Stimulated activated naive CD8-positive, alpha-beta T cell treated with anti-CD3 and anti-CD28 coated beads, Interleukin-15, Interleukin-2, amounts not matched to agents 100 ng/mL and 50 ng/mL, for 24 hours (primary cell): ENCODE results near the gene LSS.
A peak's percentile ranks its signal among the peaks of the same experiment; 100 is the strongest.
"Not testable (repeated sequence)": the region's sequence is repeated elsewhere in the genome, so short reads cannot be mapped to it uniquely, and the experiment has no call there.

ENCODE experiments used
- H3K27ac Mint-ChIP-seq: one replicate; pipeline ENCODE4 v1.8.0; 2021; ENCODE audit warnings: mild to moderate bottlenecking, mixed read lengths
- H3K27me3 Mint-ChIP-seq: one replicate; pipeline ENCODE4 v1.8.0; 2021; ENCODE audit warnings: mixed read lengths
- H3K36me3 Mint-ChIP-seq: one replicate; pipeline ENCODE4 v1.8.0; 2021; ENCODE audit warnings: low read depth, mixed read lengths
- H3K4me1 Mint-ChIP-seq: one replicate; pipeline ENCODE4 v1.8.0; 2021; ENCODE audit warnings: low read depth, mixed read lengths
- H3K4me3 Mint-ChIP-seq: one replicate; pipeline ENCODE4 v1.8.0; 2021; ENCODE audit warnings: mild to moderate bottlenecking, mixed read lengths
- H3K9me3 Mint-ChIP-seq: one replicate; pipeline ENCODE4 v1.8.0; 2021; ENCODE audit warnings: mixed read lengths

Gene LSS

GRCh38 chr21:46181953-46182547, 46.5 kb downstream of the LSS start:
- H3K27me3 Mint-ChIP-seq, result no peaks in the 10 kb centered on the region
- no peaks in the 10 kb centered on the region for H3K36me3 Mint-ChIP-seq
- H3K27ac Mint-ChIP-seq, result no peak overlapping the region

GRCh38 chr21:46181436-46181835, 47.1 kb downstream of the LSS start:
- H3K4me3 Mint-ChIP-seq, result no peak overlapping the region
- no peaks in the 10 kb centered on the region for H3K27me3 Mint-ChIP-seq
- no peaks in the 10 kb centered on the region for H3K4me1 Mint-ChIP-seq
- H3K36me3 Mint-ChIP-seq, result no peaks in the 10 kb centered on the region
- peaks cover 4% of the 10 kb centered on the region for H3K9me3 Mint-ChIP-seq
- no peak overlapping the region for H3K27ac Mint-ChIP-seq

More at GRCh38 chr21:46181953-46182547, 46.5 kb downstream of the LSS start:
- Mint-ChIP-seq H3K4me3 (no peak overlapping the region), H3K9me3 (peaks cover 4% of the 10 kb centered on the region), H3K4me1 (no peaks in the 10 kb centered on the region)

DNA sequence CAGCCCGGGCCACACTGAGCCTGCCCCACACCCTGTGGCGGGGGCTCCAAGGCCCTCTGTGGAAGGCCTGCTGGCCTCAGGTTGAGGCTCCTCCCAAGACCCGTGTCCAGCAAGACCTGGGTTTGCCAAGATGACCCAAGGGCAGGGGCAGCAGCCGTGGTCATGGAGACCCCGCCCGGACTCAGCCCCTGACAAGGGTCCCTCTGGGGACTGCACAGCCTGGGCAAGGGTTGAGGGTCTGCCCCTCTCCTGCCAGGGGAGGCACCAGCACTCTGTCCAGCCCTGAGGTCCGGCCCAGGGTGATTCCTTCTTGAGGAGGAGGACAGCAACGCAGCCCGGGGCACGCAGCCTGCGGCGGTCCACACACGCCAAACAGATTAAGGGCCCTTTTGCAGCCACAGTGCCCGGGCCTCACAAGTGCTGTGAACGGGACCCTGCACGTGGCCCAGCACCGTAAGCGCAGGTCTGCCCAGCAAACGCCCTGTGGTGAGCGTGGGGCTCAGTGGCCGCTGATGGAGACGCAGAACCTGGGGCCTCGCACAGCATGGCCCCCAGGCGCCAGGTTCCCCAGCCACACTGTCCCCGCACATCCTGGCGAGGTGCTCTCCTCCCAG, 47.7 kb downstream of the LSS start:
- no peaks in the 10 kb centered on the region for H3K4me1 Mint-ChIP-seq
- peaks cover 9% of the 10 kb centered on the region for H3K9me3 Mint-ChIP-seq
- H3K27me3 Mint-ChIP-seq, result peaks cover 5% of the 10 kb centered on the region
- H3K36me3 Mint-ChIP-seq, result no peaks in the 10 kb centered on the region
- no peak overlapping the region for H3K4me3 Mint-ChIP-seq
- H3K27ac Mint-ChIP-seq, result no peak overlapping the region

GRCh38 chr21:46180079-46180722, 48.4 kb downstream of the LSS start:
- Mint-ChIP-seq H3K4me1 (no peaks in the 10 kb centered on the region), H3K27ac (no peak overlapping the region), H3K9me3 (peaks cover 13% of the 10 kb centered on the region), H3K36me3 (no peaks in the 10 kb centered on the region), H3K27me3 (peaks cover 10% of the 10 kb centered on the region), H3K4me3 (no peak overlapping the region)

DNA sequence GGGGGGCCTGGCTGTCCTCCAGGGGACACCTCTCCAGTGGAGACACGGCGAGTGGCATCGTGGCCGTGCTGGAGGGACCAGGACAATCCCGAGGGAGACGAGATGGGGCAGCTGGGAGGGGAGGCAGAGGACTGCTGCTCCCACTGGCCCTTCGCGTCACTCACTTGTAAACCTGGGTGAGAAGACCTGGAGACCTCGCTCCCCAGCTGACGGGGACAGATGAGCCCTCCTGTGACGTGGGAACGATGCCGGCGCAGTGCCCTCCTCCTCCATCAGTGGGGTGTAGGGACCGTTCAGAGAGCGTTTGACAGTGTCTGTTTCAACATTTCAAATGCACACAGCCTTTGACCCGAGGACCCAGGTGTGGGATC, 48.9 kb downstream of the LSS start:
- Mint-ChIP-seq H3K27ac (no peak overlapping the region), H3K4me3 (no peak overlapping the region), H3K27me3 (peaks cover 13% of the 10 kb centered on the region), H3K36me3 (no peaks in the 10 kb centered on the region), H3K4me1 (no peaks in the 10 kb centered on the region), H3K9me3 (peaks cover 18% of the 10 kb centered on the region)

GRCh38 chr21:46178961-46179360, 49.6 kb downstream of the LSS start:
- H3K9me3 Mint-ChIP-seq, result peaks cover 24% of the 10 kb centered on the region
- no peaks in the 10 kb centered on the region for H3K36me3 Mint-ChIP-seq
- H3K27ac Mint-ChIP-seq, result no peak overlapping the region
- H3K27me3 Mint-ChIP-seq, result peaks cover 18% of the 10 kb centered on the region
- H3K4me3 Mint-ChIP-seq, result no peak overlapping the region
- no peaks in the 10 kb centered on the region for H3K4me1 Mint-ChIP-seq

GRCh38 chr21:46176443-46177129, 52.0 kb downstream of the LSS start:
- H3K4me1 Mint-ChIP-seq, H3K27ac Mint-ChIP-seq, H3K4me3 Mint-ChIP-seq, H3K36me3 Mint-ChIP-seq: not testable (repeated sequence)
- Mint-ChIP-seq H3K27me3 (peaks cover 18% of the 10 kb centered on the region), H3K9me3 (peaks cover 24% of the 10 kb centered on the region)

DNA sequence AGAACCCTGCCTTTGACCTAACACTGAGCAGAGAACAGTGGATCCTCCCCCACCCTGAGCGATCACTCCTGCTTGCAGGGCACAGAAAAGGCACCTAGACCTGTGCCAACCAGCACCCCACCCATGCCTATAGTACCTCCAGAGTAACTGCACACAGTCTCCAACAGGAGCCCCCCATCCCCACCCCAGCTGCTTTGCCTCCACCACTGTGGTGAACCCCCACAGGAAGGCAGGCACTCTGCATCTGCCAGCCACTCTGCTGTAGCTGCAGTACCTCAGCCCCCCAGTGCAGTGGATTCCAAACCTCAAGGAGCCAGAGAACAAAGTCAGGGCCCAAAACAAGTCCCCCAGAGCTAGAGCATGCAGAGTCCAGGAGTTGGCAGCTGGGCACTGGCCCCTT, 55.0 kb downstream of the LSS start:
- Mint-ChIP-seq H3K4me1 (no peaks in the 10 kb centered on the region), H3K4me3 (no peak overlapping the region), H3K9me3 (peaks cover 24% of the 10 kb centered on the region), H3K27ac (no peak overlapping the region), H3K27me3 (peaks cover 18% of the 10 kb centered on the region), H3K36me3 (no peaks in the 10 kb centered on the region)

- Mint-ChIP-seq H3K27ac (no peak overlapping the region), H3K4me1 (no peaks in the 10 kb centered on the region), H3K9me3 (peaks cover 24% of the 10 kb centered on the region), H3K36me3 (no peaks in the 10 kb centered on the region), H3K4me3 (no peak overlapping the region), H3K27me3 (peaks cover 18% of the 10 kb centered on the region)
Measured at GRCh38 chr21:46172863-46173528, 55.6 kb downstream of the LSS start.

- Mint-ChIP-seq H3K4me1 (no peaks in the 10 kb centered on the region), H3K4me3 (no peak overlapping the region), H3K36me3 (no peaks in the 10 kb centered on the region), H3K27ac (no peak overlapping the region), H3K9me3 (peaks cover 20% of the 10 kb centered on the region), H3K27me3 (peaks cover 18% of the 10 kb centered on the region)
Measured at GRCh38 chr21:46171996-46172862, 56.3 kb downstream of the LSS start.

- Mint-ChIP-seq H3K4me3 (no peak overlapping the region), H3K9me3 (peaks cover 20% of the 10 kb centered on the region), H3K27me3 (peaks cover 18% of the 10 kb centered on the region), H3K36me3 (no peaks in the 10 kb centered on the region), H3K4me1 (no peaks in the 10 kb centered on the region), H3K27ac (no peak overlapping the region)
Measured at GRCh38 chr21:46171585-46171984, 57.0 kb downstream of the LSS start.

DNA sequence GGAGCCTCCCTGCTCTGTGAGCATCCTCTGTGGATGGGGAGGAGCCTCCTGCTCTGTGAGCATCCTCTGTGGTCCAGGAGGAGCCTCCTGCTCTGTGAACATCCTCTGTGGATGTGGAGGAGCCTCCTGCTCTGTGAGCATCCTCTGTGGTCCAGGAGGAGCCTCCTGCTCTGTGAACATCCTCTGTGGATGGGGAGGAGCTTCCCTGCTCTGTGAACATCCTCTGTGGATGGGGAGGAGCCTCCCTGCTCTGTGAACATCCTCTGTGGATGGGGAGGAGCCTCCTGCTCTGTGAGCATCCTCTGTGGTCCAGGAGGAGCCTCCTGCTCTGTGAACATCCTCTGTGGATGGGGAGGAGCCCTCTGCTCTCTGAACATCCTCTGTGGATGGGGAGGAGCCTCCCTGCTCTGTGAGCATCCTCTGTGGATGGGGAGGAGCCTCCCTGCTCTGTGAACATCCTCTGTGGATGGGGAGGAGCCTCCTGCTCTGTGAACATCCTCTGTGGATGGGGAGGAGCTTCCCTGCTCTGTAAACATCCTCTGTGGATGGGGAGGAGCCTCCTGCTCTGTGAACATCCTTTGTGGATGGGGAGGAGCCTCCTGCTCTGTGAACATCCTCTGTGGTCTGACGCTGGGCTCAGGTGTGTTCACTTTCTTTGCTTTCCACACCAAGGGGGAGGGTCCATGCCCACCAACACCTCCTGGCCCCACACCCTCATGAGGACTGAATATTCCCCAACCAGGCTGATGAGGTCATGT, 58.0 kb downstream of the LSS start:
- not testable (repeated sequence) for H3K4me1 Mint-ChIP-seq, H3K36me3 Mint-ChIP-seq, H3K4me3 Mint-ChIP-seq, H3K27me3 Mint-ChIP-seq
- Mint-ChIP-seq H3K27ac (peak overlapping the region; percentile 62), H3K9me3 (peaks cover 15% of the 10 kb centered on the region)

DNA sequence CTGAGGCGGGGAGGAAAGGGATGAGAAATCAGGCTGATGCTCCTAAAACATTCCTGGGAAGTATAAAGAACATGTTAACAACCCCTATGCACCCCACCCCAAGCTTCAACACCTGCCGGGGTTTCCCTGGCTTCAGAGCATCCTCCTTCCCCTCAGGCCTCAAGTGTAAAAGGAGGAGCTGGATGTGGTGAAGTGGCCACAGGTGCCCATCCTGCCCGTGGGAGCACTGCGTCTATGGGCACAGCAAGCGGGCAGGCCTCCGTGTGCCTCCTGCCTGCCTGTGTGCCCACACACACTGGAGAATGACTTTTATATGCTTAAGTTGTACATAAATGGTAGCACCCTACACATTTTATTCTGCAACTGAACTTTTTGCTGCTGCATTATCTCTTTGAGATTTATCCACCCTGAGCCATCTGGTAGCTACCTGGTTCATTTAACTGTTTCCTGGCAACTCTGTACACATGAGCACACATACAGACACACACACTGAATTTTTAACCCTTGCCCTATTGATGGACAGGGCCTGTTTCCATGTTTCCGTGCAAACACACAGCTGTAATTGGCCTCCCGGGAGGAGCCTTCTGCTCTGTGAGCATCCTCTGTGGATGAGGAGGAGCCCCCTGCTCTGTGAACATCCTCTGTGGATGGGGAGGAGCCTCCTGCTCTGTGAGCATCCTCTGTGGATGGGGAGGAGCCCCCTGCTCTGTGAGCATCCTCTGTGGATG, 59.8 kb downstream of the LSS start:
- no peaks in the 10 kb centered on the region for H3K9me3 Mint-ChIP-seq
- no peaks in the 10 kb centered on the region for H3K4me1 Mint-ChIP-seq
- H3K27ac Mint-ChIP-seq, result no peak overlapping the region
- H3K27me3 Mint-ChIP-seq, result no peaks in the 10 kb centered on the region
- no peak overlapping the region for H3K4me3 Mint-ChIP-seq
- H3K36me3 Mint-ChIP-seq, result peaks cover 3% of the 10 kb centered on the region
